GM19351 (cell line): ENCODE measurements around the gene ACOX3.
"Not testable (repeated sequence)": the region's sequence is repeated elsewhere in the genome, so short reads cannot be mapped to it uniquely, and the experiment has no call there.

Experiments used
- ATAC-seq: cut with Tn5 transposase; IDR thresholded peaks from one replicate; pipeline ENCODE4 v1.9.1; 2021; ENCODE audit warnings: mild to moderate bottlenecking, moderate library complexity; ENCODE audit not compliant: unreplicated experiment

The ACOX3 gene

GRCh38 chr4:8435656-8436121 is 4.8 kb downstream of the ACOX3 start:
- ATAC-seq = peak; percentile 62

GRCh38 chr4:8434251-8435073 is 6.1 kb downstream of the ACOX3 start:
- no peak for ATAC-seq

GRCh38 chr4:8433136-8433535 is 7.4 kb downstream of the ACOX3 start:
- ATAC-seq = no peak

- ATAC-seq = no peak
These were observed 9.0 kb downstream of the ACOX3 start for GRCh38 chr4:8431553-8431952.

- ATAC-seq = peak; percentile 89
These were observed 12.0 kb downstream of the ACOX3 start for GRCh38 chr4:8428288-8429097.

GRCh38 chr4:8427761-8428287 is 12.7 kb downstream of the ACOX3 start:
- peak; percentile 52 for ATAC-seq

GRCh38 chr4:8427262-8427661 is 13.3 kb downstream of the ACOX3 start:
- no peak for ATAC-seq

- ATAC-seq = no peak
These were observed 17.7 kb downstream of the ACOX3 start for GRCh38 chr4:8422786-8423185.

- ATAC-seq = no peak
These were observed 18.2 kb downstream of the ACOX3 start for GRCh38 chr4:8422327-8422726.

- not testable (repeated sequence) for ATAC-seq
These were observed 20.4 kb downstream of the ACOX3 start for GRCh38 chr4:8420151-8420550.

- ATAC-seq = peak; percentile 98
These were observed 21.1 kb downstream of the ACOX3 start for GRCh38 chr4:8419222-8420041.

- no peak for ATAC-seq
These were observed 23.4 kb downstream of the ACOX3 start for GRCh38 chr4:8417071-8417614.

GRCh38 chr4:8414377-8414776 is 26.1 kb downstream of the ACOX3 start:
- ATAC-seq = no peak

- ATAC-seq = no peak
These were observed 28.2 kb downstream of the ACOX3 start for GRCh38 chr4:8412288-8412687.

- ATAC-seq = no peak
These were observed 29.0 kb downstream of the ACOX3 start for GRCh38 chr4:8411351-8412180.

- ATAC-seq = no peak
These were observed 29.8 kb downstream of the ACOX3 start for GRCh38 chr4:8410641-8411271.

GRCh38 chr4:8410066-8410625 is 30.4 kb downstream of the ACOX3 start:
- no peak for ATAC-seq

GRCh38 chr4:8409264-8410065 is 31.1 kb downstream of the ACOX3 start:
- no peak for ATAC-seq
